Esophagus squamous epithelium (tissue), 4 donors: ENCODE measurements around the gene DDAH1.

ENCODE experiments used
- POLR2A ChIP-seq, 4 donors: fragments of 450-650 bp; IDR thresholded peaks; one replicate each; pipeline ENCODE4 v1.6.1; 2017; ENCODE audit warnings: antibody characterized with exemption in 4 of 4, mild to moderate bottlenecking in 4 of 4, moderate library complexity in 3 of 4
- TF ChIP-seq, protein P1 (sequence below), 6 experiments: fragments of 450-650 bp in 4 of 6; fragments of 200-600 bp in 2 of 6; sonication (generic) in 2 of 6; IDR thresholded peaks; one replicate each; pipeline ENCODE4 v1.5.1; 2016 to 2019; ENCODE audit warnings: antibody characterized with exemption in 6 of 6, mild to moderate bottlenecking in 4 of 6, moderate library complexity in 4 of 6

DNA sequence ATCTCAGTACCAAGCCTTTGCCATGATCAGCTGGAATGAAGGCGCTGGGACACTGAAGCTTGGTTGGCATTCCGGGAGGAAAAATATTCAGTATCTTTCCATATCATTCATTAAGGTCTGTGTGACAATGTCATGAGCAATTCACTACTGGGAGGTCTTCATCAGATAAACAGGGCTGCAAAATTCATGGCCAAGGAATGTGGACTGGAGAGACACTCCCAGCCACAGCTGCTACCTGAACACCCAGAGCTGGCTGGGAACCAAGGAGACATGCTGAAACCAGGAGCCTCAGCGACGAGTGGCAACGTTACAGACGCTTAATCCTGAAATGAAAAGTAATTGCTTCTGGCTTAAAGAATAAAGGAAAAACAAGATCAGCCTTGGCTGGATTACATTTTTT, 30.6 kb upstream of the DDAH1 start:
- TF ChIP-seq, protein P1, sequence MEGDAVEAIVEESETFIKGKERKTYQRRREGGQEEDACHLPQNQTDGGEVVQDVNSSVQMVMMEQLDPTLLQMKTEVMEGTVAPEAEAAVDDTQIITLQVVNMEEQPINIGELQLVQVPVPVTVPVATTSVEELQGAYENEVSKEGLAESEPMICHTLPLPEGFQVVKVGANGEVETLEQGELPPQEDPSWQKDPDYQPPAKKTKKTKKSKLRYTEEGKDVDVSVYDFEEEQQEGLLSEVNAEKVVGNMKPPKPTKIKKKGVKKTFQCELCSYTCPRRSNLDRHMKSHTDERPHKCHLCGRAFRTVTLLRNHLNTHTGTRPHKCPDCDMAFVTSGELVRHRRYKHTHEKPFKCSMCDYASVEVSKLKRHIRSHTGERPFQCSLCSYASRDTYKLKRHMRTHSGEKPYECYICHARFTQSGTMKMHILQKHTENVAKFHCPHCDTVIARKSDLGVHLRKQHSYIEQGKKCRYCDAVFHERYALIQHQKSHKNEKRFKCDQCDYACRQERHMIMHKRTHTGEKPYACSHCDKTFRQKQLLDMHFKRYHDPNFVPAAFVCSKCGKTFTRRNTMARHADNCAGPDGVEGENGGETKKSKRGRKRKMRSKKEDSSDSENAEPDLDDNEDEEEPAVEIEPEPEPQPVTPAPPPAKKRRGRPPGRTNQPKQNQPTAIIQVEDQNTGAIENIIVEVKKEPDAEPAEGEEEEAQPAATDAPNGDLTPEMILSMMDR (IDR thresholded peaks at IDR 0.05), result no peak
- TF ChIP-seq POLR2A (IDR thresholded peaks at IDR 0.05), result no peak
